Measurements from ENCODE around the gene ATG4C.
"Not testable (repeated sequence)": the region's sequence is repeated elsewhere in the genome, so short reads cannot be mapped to it uniquely, and the experiment has no call there.

The ATG4C gene

GRCh38 chr1:62783736-62784508, at the start of gene ATG4C:
Gene ATG4C (plus strand): TSS chr1:62784132. CDS start chr1:62803787, 19,655 bp downstream.
- in situ Hi-C loops (cut with HindIII; ENCODE audit: low sequenced_read_pairs): loop anchor here (10.0 kb wide), 1 partner anchor 269 kb away; no protein-coding TSS in a partner anchor

- in situ Hi-C loops (cut with HindIII; ENCODE audit: low sequenced_read_pairs): no loop called here
These were observed 48.3 kb upstream of the ATG4C start for GRCh38 chr1:62735491-62736171.

- in situ Hi-C loops (cut with HindIII; ENCODE audit: low sequenced_read_pairs): not testable (repeated sequence)
These were observed 43.2 kb upstream of the ATG4C start for GRCh38 chr1:62740701-62741100.

GRCh38 chr1:62744611-62745577, 39.0 kb upstream of the ATG4C start:
- in situ Hi-C loops (cut with HindIII; ENCODE audit: low sequenced_read_pairs): no loop called here

- in situ Hi-C loops (cut with HindIII; ENCODE audit: low sequenced_read_pairs): no loop called here
These were observed 37.7 kb upstream of the ATG4C start for GRCh38 chr1:62746086-62746808.

- in situ Hi-C loops (cut with HindIII; ENCODE audit: low sequenced_read_pairs): no loop called here
These were observed 37.2 kb upstream of the ATG4C start for GRCh38 chr1:62746809-62747138.

- in situ Hi-C loops (cut with HindIII; ENCODE audit: low sequenced_read_pairs): no loop called here
These were observed 30.6 kb upstream of the ATG4C start for GRCh38 chr1:62753031-62753965.

- in situ Hi-C loops (cut with HindIII; ENCODE audit: low sequenced_read_pairs): not testable (repeated sequence)
These were observed 29.0 kb upstream of the ATG4C start for GRCh38 chr1:62754938-62755337.

GRCh38 chr1:62756255-62756884, 27.6 kb upstream of the ATG4C start:
- in situ Hi-C loops (cut with HindIII; ENCODE audit: low sequenced_read_pairs): not testable (repeated sequence)

- in situ Hi-C loops (cut with HindIII; ENCODE audit: low sequenced_read_pairs): not testable (repeated sequence)
These were observed 24.6 kb upstream of the ATG4C start for GRCh38 chr1:62759232-62759875.

- in situ Hi-C loops (cut with HindIII; ENCODE audit: low sequenced_read_pairs): not testable (repeated sequence)
These were observed 23.7 kb upstream of the ATG4C start for GRCh38 chr1:62760021-62760782.

- in situ Hi-C loops (cut with HindIII; ENCODE audit: low sequenced_read_pairs): not testable (repeated sequence)
These were observed 22.6 kb upstream of the ATG4C start for GRCh38 chr1:62761223-62761870.

- in situ Hi-C loops (cut with HindIII; ENCODE audit: low sequenced_read_pairs): not testable (repeated sequence)
These were observed 21.9 kb upstream of the ATG4C start for GRCh38 chr1:62762027-62762426.

GRCh38 chr1:62765981-62766380, 18.0 kb upstream of the ATG4C start:
- in situ Hi-C loops (cut with HindIII; ENCODE audit: low sequenced_read_pairs): no loop called here

- in situ Hi-C loops (cut with HindIII; ENCODE audit: low sequenced_read_pairs): not testable (repeated sequence)
These were observed 15.4 kb upstream of the ATG4C start for GRCh38 chr1:62768551-62768950.

- in situ Hi-C loops (cut with HindIII; ENCODE audit: low sequenced_read_pairs): no loop called here
These were observed 11.2 kb upstream of the ATG4C start for GRCh38 chr1:62772607-62773295.

- in situ Hi-C loops (cut with HindIII; ENCODE audit: low sequenced_read_pairs): no loop called here
These were observed 9.9 kb upstream of the ATG4C start for GRCh38 chr1:62774006-62774405.

Data from endothelial cell of hepatic sinusoid (primary cell).